Measurements from ENCODE around the gene SNAP29.
"Not testable (repeated sequence)": the region's sequence is repeated elsewhere in the genome, so short reads cannot be mapped to it uniquely, and the experiment has no call there.

The SNAP29 gene

DNA sequence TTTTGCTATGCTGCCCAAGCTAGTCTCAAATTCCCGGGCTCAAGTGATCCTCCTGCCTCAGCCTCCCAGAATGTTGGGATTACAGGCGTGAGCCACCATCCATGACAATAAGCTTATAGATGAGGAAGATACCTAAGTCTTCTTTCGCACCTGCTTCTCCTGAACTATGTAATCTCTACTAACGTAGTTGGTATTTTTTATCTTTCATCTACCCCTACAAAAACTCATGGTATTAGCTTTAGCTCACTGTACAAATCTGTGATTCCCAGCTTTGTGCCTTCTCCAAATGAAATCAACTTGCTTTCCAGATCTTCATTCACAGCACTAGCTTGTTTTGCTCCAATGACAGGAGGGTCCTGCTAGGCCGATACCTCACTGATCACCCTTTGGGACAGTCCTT, 36.6 kb upstream of the SNAP29 start:
- no peak for DNase-seq (ENCODE audit: insufficient read length)
- TF ChIP-seq POLR2AphosphoS5 (IDR thresholded peaks at IDR 0.05; ENCODE audit: low read depth, low read length) (no peak), POLR2A (IDR thresholded peaks at IDR 0.05; ENCODE audit: low read depth, low read length) (no peak), TAF1 (IDR thresholded peaks at IDR 0.05; ENCODE audit: borderline replicate concordance, low read depth, low read length) (no peak)
- FAIRE-seq = no peak

GRCh38 chr22:20823264-20823663, 35.5 kb upstream of the SNAP29 start:
- no peak for TF ChIP-seq POLR2AphosphoS5 (IDR thresholded peaks at IDR 0.05; ENCODE audit: low read depth, low read length)
- no peak for TF ChIP-seq POLR2A (IDR thresholded peaks at IDR 0.05; ENCODE audit: low read depth, low read length)
- TF ChIP-seq TAF1 (IDR thresholded peaks at IDR 0.05; ENCODE audit: borderline replicate concordance, low read depth, low read length) = no peak
- DNase-seq (ENCODE audit: insufficient read length) (no peak), FAIRE-seq (no peak)

DNA sequence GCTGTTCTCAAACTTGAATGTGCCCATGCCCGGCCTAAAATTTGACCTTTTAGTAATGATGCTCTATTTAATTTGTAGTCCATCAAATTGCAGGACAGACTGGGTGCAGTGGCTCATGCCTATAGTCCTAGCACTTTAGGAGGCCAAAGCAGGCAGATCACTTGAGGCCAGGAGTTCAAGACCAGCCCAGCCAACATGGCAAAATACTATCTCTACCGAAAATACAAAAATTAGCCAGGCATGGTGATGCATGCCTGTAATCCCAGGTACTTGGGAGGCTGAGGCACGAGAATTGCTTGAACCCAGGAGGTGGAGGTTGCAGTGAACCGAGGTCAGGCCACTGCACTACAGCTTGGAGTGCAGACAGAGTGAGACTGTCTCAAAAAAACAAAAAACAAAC, 33.6 kb upstream of the SNAP29 start:
- not testable (repeated sequence) for DNase-seq (ENCODE audit: insufficient read length); FAIRE-seq

DNA sequence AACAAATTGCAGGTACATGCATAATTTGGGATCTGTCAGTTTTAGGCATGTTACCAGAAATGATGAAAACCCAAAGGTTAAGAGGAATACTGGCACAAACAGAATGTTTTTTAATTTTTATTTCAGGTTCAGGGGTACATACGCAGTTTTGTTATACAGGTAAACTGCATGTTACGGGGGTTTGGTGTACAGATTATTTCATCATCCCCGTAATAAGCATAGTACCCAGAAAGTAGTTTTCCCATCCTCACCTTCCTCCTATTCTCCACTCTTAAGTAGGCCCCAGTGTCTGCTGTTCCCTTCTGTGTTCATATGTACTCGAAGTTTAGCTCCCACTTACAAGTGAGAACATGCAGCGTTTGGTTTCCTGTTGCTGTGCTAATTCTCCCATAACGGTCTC, 33.2 kb upstream of the SNAP29 start:
- TF ChIP-seq TAF1 (IDR thresholded peaks at IDR 0.05; ENCODE audit: borderline replicate concordance, low read depth, low read length) = no peak
- no peak for TF ChIP-seq POLR2AphosphoS5 (IDR thresholded peaks at IDR 0.05; ENCODE audit: low read depth, low read length)
- no peak for TF ChIP-seq POLR2A (IDR thresholded peaks at IDR 0.05; ENCODE audit: low read depth, low read length)
- FAIRE-seq (no peak), DNase-seq (ENCODE audit: insufficient read length) (no peak)

- not testable (repeated sequence) for DNase-seq (ENCODE audit: insufficient read length); FAIRE-seq
Observed at GRCh38 chr22:20826373-20827152, 32.2 kb upstream of the SNAP29 start.

DNA sequence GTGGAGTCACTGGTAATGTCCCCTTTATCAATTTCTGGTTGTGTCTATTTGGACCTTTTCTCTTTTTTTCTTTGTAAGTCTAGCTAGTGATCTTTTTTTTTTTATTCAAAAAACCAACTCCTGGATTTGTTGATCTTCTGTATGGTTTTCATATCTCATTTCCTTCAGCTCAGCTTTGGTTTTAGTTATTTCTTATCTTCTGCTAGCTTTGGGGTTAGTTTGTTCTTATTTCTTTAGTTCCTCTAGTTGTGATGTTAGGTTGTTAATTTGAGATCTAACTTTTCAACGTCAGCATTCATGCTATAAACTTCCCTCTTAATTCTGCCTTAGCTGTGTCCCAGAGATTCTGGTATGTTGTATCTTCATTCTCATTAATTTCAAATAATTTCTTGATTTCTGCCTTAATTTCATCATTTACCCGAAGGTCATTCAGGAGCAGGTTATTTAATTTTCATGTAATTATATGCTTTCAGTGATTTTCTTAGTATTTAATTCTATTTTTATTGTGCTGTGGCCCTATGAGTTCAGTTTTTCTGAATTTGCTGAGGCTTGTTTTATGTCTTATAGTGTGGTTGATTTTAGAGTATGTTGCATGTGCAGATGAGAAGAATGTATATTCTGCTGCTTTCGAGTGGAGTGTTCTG, 29.2 kb upstream of the SNAP29 start:
- DNase-seq (ENCODE audit: insufficient read length) (no peak), FAIRE-seq (no peak)
- no peak for TF ChIP-seq POLR2AphosphoS5 (IDR thresholded peaks at IDR 0.05; ENCODE audit: low read depth, low read length)
- no peak for TF ChIP-seq POLR2A (IDR thresholded peaks at IDR 0.05; ENCODE audit: low read depth, low read length)

DNA sequence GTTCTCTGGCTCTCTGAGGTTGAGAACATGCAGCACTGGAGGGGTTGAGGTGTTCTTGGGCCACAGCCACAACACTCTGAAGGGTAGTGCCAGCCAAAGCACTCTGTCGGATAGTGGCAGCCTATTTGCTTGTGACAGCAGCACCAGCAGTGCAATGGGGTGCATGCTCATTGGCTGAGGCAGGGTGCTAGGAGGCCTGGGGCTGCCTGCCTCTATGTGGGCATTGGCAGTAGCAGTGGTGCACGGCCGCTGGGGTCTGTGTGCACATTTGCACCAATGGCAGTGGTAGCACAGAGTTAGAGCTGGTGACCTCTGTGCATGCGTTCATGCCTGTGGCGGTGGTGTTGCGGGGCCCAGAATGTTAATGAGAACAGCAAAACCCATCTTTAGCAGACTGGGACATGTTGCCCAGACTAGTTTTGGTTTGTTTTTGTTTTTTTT, 25.6 kb upstream of the SNAP29 start:
- FAIRE-seq = no peak
- TF ChIP-seq POLR2AphosphoS5 (IDR thresholded peaks at IDR 0.05; ENCODE audit: low read depth, low read length) (no peak), POLR2A (IDR thresholded peaks at IDR 0.05; ENCODE audit: low read depth, low read length) (no peak), TAF1 (IDR thresholded peaks at IDR 0.05; ENCODE audit: borderline replicate concordance, low read depth, low read length) (no peak)
- no peak for DNase-seq (ENCODE audit: insufficient read length)

GRCh38 chr22:20834206-20834605, 24.6 kb upstream of the SNAP29 start:
- DNase-seq (ENCODE audit: insufficient read length) = no peak
- no peak for TF ChIP-seq POLR2A (IDR thresholded peaks at IDR 0.05; ENCODE audit: low read depth, low read length)
- TF ChIP-seq TAF1 (IDR thresholded peaks at IDR 0.05; ENCODE audit: borderline replicate concordance, low read depth, low read length) = no peak
- TF ChIP-seq POLR2AphosphoS5 (IDR thresholded peaks at IDR 0.05; ENCODE audit: low read depth, low read length) = no peak
- no peak for FAIRE-seq

DNA sequence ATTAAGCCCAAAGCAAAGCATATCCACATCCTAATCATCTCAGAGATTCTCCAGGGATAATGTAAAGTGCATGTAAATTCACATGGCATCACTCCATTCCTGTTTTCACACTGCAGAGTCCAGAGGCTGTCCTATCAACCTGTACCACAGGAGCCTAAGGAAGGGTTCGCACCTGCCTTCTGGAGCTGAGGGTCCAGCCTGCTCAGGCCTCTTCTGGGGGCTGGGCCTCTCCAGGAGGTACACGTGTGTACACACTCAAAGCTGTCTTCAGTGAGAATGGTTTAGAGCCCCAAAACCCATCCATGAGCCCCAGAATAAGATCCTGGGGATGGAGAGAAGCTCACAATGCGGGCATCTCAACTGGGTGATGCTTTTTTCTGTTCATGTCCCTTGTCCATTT, 24.1 kb upstream of the SNAP29 start:
- no peak for DNase-seq (ENCODE audit: insufficient read length)
- FAIRE-seq = no peak
- TF ChIP-seq TAF1 (IDR thresholded peaks at IDR 0.05; ENCODE audit: borderline replicate concordance, low read depth, low read length) (no peak), POLR2A (IDR thresholded peaks at IDR 0.05; ENCODE audit: low read depth, low read length) (no peak), POLR2AphosphoS5 (IDR thresholded peaks at IDR 0.05; ENCODE audit: low read depth, low read length) (no peak)

DNA sequence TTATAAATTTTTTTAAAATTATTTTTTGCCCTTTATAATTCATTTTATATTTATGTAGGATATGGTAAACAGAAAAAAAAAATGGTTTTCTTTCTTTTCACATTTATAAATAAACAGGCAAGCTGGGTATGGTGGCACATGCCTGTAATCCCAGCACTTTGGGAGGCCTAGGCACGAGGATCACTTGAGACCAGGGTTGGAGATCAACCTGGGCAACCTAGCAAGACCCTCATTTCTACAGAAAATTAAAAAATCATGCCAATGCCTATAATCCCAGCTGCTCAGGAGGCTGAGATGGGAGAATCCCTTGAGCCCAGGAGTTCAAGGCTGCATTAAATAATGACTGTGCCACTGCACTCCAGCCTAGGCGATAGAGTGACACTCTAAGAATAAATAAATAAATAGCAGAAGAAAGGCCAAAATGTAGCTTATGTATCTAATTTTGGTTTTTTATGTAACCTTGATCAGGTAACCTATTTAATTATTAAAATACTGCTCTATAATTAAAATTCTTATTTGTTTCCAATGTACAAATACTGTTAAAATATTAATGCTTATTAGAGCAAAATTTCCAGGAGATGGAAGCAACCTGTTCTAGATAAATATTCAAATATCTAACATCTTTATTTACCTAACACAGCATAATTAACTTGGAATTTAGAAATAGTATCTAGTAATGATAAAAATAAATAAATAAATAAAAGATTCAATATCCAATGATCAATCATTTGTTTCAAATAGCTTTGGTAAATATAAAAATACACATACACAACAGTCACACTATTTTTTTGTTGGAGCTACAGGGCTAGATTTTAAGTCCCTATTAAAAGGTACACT, 21.6 kb upstream of the SNAP29 start:
- DNase-seq (ENCODE audit: insufficient read length) (no peak), FAIRE-seq (no peak)
- TF ChIP-seq TAF1 (IDR thresholded peaks at IDR 0.05; ENCODE audit: borderline replicate concordance, low read depth, low read length) (no peak), POLR2AphosphoS5 (IDR thresholded peaks at IDR 0.05; ENCODE audit: low read depth, low read length) (no peak), POLR2A (IDR thresholded peaks at IDR 0.05; ENCODE audit: low read depth, low read length) (no peak)

DNA sequence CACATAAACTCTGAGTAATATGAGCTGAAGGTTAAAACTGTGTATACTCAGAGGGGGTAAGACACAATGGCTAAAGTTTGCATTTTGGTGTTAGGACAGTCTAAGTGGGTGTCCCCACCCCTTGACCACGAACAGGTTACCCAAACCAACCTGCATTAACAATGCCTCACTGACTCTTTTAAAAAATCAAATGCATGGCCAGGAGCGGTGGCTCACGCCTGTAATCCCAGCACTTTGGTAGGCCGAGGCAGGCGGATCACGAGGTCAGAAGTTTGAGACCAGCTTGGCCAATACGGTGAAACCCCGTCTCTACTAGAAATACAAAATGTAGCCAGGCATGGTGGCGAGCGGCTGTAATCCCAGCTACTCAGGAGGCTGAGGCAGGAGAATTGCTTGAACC, 19.5 kb upstream of the SNAP29 start:
- DNase-seq (ENCODE audit: insufficient read length); FAIRE-seq: not testable (repeated sequence)

Measured in GM12892 (cell line).